HepG2 (cell line): ENCODE data around the gene GBA2. TPM values are rescaled to one million over a fixed set of nuclear protein-coding genes. Genes with fewer than 3 reads are reported as not detected.

ENCODE experiments used
- BCL3 ChIP-seq: sonication (generic); formaldehyde crosslinking; IDR thresholded peaks from 2 replicates; pipeline ENCODE4 v1.5.1; 2020; ENCODE audit warnings: mild to moderate bottlenecking, missing genetic modification reagents, moderate library complexity
- CENPX ChIP-seq: sonication (generic); formaldehyde crosslinking; IDR thresholded peaks from 2 replicates; pipeline ENCODE4 v1.9.0; 2021; ENCODE audit warnings: mild to moderate bottlenecking, missing genetic modification reagents, moderate library complexity
- HOXA9 ChIP-seq: sonication (generic); formaldehyde crosslinking; IDR thresholded peaks from 2 replicates; pipeline ENCODE4 v1.8.1; 2022; ENCODE audit warnings: missing genetic modification reagents, mild to moderate bottlenecking, moderate library complexity, borderline replicate concordance
- KLF6 ChIP-seq: IDR thresholded peaks from 2 replicates; pipeline ENCODE4 v1.8.0; 2016; ENCODE audit warnings: missing biosample characterization, missing genetic modification reagents
- RNF219 ChIP-seq: sonication (generic); formaldehyde crosslinking; IDR thresholded peaks from 2 replicates; pipeline ENCODE4 v1.5.0; 2020; ENCODE audit warnings: mild to moderate bottlenecking, missing genetic modification reagents
- ZBTB37 ChIP-seq: sonication (generic); formaldehyde crosslinking; IDR thresholded peaks from 2 replicates; pipeline ENCODE4 v1.4.0; 2020; ENCODE audit warnings: mild to moderate bottlenecking, missing genetic modification reagents
- ZFP91 ChIP-seq: sonication (generic); formaldehyde crosslinking; IDR thresholded peaks from 2 replicates; pipeline ENCODE4 v1.9.0; 2022; ENCODE audit warnings: missing genetic modification reagents, mild to moderate bottlenecking, borderline replicate concordance
- ZNF256 ChIP-seq: sonication (generic); formaldehyde crosslinking; conservative IDR thresholded peaks from 2 replicates; pipeline ENCODE4 v1.4.0; 2020; ENCODE audit warnings: missing genetic modification reagents
- ZNF496 ChIP-seq: sonication (generic); formaldehyde crosslinking; IDR thresholded peaks from 2 replicates; pipeline ENCODE4 v1.8.1; 2023; ENCODE audit warnings: mild to moderate bottlenecking, moderate library complexity, missing genetic modification reagents; ENCODE audit not compliant: insufficient replicate concordance
- ZNF543 ChIP-seq: sonication (generic); formaldehyde crosslinking; IDR thresholded peaks from 2 replicates; pipeline ENCODE4 v1.4.0; 2020; ENCODE audit warnings: mild to moderate bottlenecking, missing genetic modification reagents
- ZNF75D ChIP-seq: sonication (generic); formaldehyde crosslinking; IDR thresholded peaks from 2 replicates; pipeline ENCODE4 v1.8.1; 2023; ENCODE audit warnings: missing genetic modification reagents, mild to moderate bottlenecking, borderline replicate concordance
- polyA plus RNA-seq, 8 experiments: library from polyadenylated mRNA; depleted of rRNA in 3 of 8; stranded (reverse) in 7 of 8; unstranded in 1 of 8; fragments of >200 nt; fragmentation: Illumina TruSeq in 4 of 8; extraction: Trizol in 4 of 8; gene quantifications; 2 replicates each; pipeline versions ENCODE4 v1.2.1 to v1.2.3, GENCODE V29; 2011 to 2016; ENCODE audit warnings: low read depth in 4 of 8, missing spikeins in 1 of 8, mixed read lengths in 1 of 8; ENCODE audit not compliant: insufficient read depth in 1 of 8
- total RNA-seq, 5 experiments: library from RNA; depleted of rRNA; stranded (reverse); fragments of >200 nt; fragmentation: Illumina TruSeq; extraction: Trizol; gene quantifications; 2 replicates each; pipeline ENCODE4 v1.2.3, GENCODE V29; 2016; ENCODE audit warnings: low read depth in 1 of 5

The GBA2 gene
- total and polyA plus RNA-seq, 2 of the 13 experiments (the other 11 are each of a cell fraction or from before 2014, with no cell fraction given), result 37.5 to 86.1 TPM

GRCh38 chr9:35756275-35757225, 7.5 kb upstream of the GBA2 start (continued):
- TF ChIP-seq ZFP91 (peak; percentile 83; the same call in 1 of the 2 replicates), ZNF496 (no peak), ZNF543 (CRISPR knock-in tag) (no peak; the same call in 1 of the 2 replicates), RNF219 (no peak; the same call in 1 of the 2 replicates), ZNF75D (CRISPR knock-in tag) (no peak), HOXA9 (CRISPR knock-in tag) (no peak), CENPX (no peak), KLF6 (CRISPR knock-in tag) (peak; percentile 85), ZNF256 (no peak; the same call in 1 of the 2 replicates), ZBTB37 (CRISPR knock-in tag) (no peak; the same call in 1 of the 2 replicates), BCL3 (CRISPR knock-in tag) (no peak)
- TF ChIP-seq, all 625 proteins: peak for 247
